ENCODE measurements around the gene DCTN5. TPM values are rescaled to one million over a fixed set of nuclear protein-coding genes. Genes with fewer than 3 reads are reported as not detected.

Gene DCTN5
- total RNA-seq, 1 donor from 2014 or later = 64.1 TPM

DNA sequence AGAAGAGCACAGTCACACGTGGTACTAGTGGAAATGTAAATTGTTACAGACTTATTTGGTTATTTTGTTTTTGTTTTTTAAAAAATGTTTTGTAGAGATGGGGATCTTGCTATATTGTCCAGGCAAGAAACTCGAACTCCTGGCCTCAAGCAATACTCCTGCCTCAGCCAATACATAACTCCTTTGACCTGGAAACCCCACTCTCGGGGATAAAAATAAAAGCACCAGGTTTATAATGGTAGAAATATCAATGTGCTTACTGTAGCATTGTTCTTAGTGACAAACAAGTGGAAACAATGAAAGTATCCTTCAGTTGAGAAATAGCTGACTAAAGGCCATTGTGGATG is 83.5 kb downstream of the DCTN5 start:
- TF ChIP-seq, protein P1, sequence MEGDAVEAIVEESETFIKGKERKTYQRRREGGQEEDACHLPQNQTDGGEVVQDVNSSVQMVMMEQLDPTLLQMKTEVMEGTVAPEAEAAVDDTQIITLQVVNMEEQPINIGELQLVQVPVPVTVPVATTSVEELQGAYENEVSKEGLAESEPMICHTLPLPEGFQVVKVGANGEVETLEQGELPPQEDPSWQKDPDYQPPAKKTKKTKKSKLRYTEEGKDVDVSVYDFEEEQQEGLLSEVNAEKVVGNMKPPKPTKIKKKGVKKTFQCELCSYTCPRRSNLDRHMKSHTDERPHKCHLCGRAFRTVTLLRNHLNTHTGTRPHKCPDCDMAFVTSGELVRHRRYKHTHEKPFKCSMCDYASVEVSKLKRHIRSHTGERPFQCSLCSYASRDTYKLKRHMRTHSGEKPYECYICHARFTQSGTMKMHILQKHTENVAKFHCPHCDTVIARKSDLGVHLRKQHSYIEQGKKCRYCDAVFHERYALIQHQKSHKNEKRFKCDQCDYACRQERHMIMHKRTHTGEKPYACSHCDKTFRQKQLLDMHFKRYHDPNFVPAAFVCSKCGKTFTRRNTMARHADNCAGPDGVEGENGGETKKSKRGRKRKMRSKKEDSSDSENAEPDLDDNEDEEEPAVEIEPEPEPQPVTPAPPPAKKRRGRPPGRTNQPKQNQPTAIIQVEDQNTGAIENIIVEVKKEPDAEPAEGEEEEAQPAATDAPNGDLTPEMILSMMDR (IDR thresholded peaks at IDR 0.05) = no peak
- Mint-ChIP-seq H3K27me3 (peaks cover 19% of the 10 kb centered on the region), H3K36me3 (ENCODE audit: low read depth) (no peaks in the 10 kb centered on the region), H3K9me3 (peaks cover 7% of the 10 kb centered on the region), H3K27ac (no peak overlapping the region), H3K4me3 (no peak overlapping the region), H3K4me1 (peaks cover 2% of the 10 kb centered on the region)
- ATAC-seq (ENCODE audit: low read depth) (no peak), DNase-seq (no peak)
- intact Hi-C loops (cut with micrococcal nuclease) = loop anchor here (10.0 kb wide), 1 partner anchor 80 kb away; the partner anchor contains the start of genes DCTN5 and PALB2
- ChIA-PET POLR2A (no interaction called here), CTCF (interaction anchor here (0.7 to 1.1 kb wide), 2 partner anchors 11 to 73 kb away, joined by 3 read pairs; no protein-coding TSS in a partner anchor)

DNA sequence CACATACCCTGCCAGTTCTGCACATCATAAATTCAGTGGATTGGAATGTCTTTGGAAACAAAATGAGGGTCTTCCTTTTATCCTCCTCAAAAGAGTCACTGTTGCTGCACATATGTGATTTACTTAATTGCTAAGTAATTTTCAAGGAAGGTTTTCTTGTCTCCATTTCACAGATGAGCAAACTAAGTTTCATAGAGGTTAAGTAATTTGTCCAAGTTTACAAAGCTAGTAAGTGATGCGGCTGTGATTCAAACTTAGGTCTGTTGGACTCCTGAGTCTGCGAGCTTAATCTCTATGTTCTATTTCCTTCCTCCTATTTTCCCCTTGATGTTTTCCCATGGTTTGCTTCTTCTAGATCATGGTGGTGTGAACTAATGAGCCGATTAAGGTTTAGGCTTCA is 85.4 kb downstream of the DCTN5 start:
- no peak for ATAC-seq (ENCODE audit: low read depth)
- TF ChIP-seq, protein P1 (IDR thresholded peaks at IDR 0.05) = no peak
- no peak for DNase-seq
- no peak overlapping the region for H3K4me3 Mint-ChIP-seq
- POLR2A ChIA-PET = no interaction called here
- CTCF ChIA-PET = interaction anchor here (1.7 kb wide), 1 partner anchor 49 kb away, joined by 7 read pairs; the partner anchor contains the start of gene PLK1
- peaks cover 7% of the 10 kb centered on the region for H3K9me3 Mint-ChIP-seq
- H3K4me1 Mint-ChIP-seq = peaks cover 2% of the 10 kb centered on the region
- H3K36me3 Mint-ChIP-seq (ENCODE audit: low read depth) = no peaks in the 10 kb centered on the region
- intact Hi-C loops (cut with micrococcal nuclease) = loop anchor here (10.0 kb wide), 1 partner anchor 82 kb away; the partner anchor contains the start of genes DCTN5 and PALB2
- peaks cover 19% of the 10 kb centered on the region for H3K27me3 Mint-ChIP-seq
- no peak overlapping the region for H3K27ac Mint-ChIP-seq

Other genes starting within 250 kb of the DCTN5 start
- 19.3 and 20.2 TPM in 2 replicates for gene COG7, start 188.3 kb upstream of the DCTN5 start, total RNA-seq
- gene GGA2, start 131.0 kb upstream of the DCTN5 start, total RNA-seq = 264 and 281 TPM in 2 replicates
- 24.9 and 27.5 TPM in 2 replicates for gene EARS2, start 84.1 kb upstream of the DCTN5 start, total RNA-seq
- 47.9 and 52.2 TPM in 2 replicates for gene UBFD1, start 83.7 kb upstream of the DCTN5 start, total RNA-seq
- gene NDUFAB1, start 45.1 kb upstream of the DCTN5 start, total RNA-seq = 68.4 and 74.5 TPM in 2 replicates
- 16.0 and 19.8 TPM in 2 replicates for gene PALB2, start 156 bp upstream of the DCTN5 start, total RNA-seq
- gene PLK1, start 37.4 kb downstream of the DCTN5 start, total RNA-seq = 2.3 and 3.9 TPM in 2 replicates
- not detected in 2 replicates for gene ERN2, start 71.8 kb downstream of the DCTN5 start, total RNA-seq
- gene CHP2, start 113.6 kb downstream of the DCTN5 start, total RNA-seq = not detected in 2 replicates
- gene PRKCB, start 194.5 kb downstream of the DCTN5 start, total RNA-seq = 122 and 146 TPM in 2 replicates

All from activated B cell treated with CpG ODN at 0.5 μM for 24 hours (primary cell).